ENCODE results near the gene SLC4A7.

The SLC4A7 gene

DNA sequence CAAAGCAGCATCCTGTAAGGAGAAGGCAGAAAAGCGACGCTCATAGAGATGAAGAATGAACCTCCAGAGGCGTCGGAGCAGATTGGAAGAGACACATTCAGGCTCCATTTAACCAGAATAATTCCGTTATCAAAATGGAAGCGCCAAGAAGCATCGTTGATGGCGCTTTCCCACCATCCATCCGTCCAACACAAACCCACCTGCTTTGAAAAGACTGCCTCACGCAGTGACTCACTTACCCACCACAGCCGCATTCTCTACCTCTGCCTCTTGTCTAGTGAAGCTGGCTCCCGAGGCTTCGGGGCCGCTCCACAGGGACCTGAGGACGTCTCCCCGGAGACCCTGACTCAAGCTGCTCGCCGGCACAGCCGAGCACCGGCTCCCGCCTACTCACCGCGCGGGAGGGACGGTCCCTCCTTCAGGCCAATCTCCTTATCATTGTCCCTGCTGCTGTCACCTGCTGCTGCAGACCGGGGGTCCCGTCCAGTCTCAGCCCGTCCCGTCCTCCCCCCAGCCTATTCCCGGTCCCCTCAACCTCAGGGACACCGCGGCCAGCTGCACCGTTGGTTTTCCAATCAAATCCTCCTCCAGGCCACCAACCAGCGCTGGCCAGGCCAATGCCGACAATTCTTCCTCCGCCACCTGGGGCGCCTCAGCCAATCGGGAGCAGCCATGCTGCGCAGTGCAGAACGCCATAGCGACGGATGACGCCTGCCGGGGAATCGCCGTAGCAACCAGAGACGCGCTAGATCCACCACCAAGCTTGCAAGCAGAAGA, 115.2 kb downstream of the SLC4A7 start, which contains the start of gene NEK10:
NEK10 (minus strand) TSS at position 553 of the 777 bp plus-strand sequence. CDS start 16,501 bp downstream, outside the sequence.
- peaks cover 12% of the 10 kb centered on the region for H3K4me1 Mint-ChIP-seq (ENCODE audit: low read depth)
- H3K27me3 Mint-ChIP-seq: no peaks in the 10 kb centered on the region
- H3K27ac Mint-ChIP-seq: peak within 1 kb of the TSS; percentile 84
- H3K36me3 Mint-ChIP-seq: no peaks in the 10 kb centered on the region
- peak within 1 kb of the TSS; percentile 94 for H3K4me3 Mint-ChIP-seq
- H3K9me3 Mint-ChIP-seq (ENCODE audit: low read depth): no peaks in the 10 kb centered on the region

DNA sequence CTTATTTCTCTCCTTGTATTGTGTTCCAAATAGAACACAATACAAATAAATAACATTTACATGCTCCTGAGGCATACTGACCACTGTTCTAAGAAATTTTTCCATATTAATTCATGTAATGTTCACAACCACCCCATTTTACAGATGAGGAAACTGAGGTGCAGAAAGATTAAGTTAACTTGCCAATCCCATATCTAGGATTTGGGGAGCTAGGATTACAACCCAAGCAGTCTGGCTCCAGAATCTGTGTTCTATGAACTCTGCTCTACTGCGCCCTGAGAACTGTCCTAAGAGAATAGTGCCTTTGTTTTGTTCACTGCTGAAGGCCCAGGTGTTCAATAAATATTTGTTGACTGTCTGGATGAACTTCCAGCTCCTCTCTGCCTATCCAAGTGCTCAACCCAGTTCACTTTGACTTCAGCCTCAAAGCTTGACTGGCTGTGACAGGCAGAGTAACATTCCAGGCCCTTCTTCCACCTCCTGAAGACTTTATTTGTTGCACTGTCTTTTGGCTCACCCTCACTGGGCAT, 118.1 kb downstream of the SLC4A7 start:
- Mint-ChIP-seq H3K4me1 (ENCODE audit: low read depth) (peaks cover 12% of the 10 kb centered on the region), H3K27me3 (no peaks in the 10 kb centered on the region), H3K4me3 (no peak overlapping the region), H3K36me3 (no peaks in the 10 kb centered on the region), H3K9me3 (ENCODE audit: low read depth) (no peaks in the 10 kb centered on the region), H3K27ac (no peak overlapping the region)

DNA sequence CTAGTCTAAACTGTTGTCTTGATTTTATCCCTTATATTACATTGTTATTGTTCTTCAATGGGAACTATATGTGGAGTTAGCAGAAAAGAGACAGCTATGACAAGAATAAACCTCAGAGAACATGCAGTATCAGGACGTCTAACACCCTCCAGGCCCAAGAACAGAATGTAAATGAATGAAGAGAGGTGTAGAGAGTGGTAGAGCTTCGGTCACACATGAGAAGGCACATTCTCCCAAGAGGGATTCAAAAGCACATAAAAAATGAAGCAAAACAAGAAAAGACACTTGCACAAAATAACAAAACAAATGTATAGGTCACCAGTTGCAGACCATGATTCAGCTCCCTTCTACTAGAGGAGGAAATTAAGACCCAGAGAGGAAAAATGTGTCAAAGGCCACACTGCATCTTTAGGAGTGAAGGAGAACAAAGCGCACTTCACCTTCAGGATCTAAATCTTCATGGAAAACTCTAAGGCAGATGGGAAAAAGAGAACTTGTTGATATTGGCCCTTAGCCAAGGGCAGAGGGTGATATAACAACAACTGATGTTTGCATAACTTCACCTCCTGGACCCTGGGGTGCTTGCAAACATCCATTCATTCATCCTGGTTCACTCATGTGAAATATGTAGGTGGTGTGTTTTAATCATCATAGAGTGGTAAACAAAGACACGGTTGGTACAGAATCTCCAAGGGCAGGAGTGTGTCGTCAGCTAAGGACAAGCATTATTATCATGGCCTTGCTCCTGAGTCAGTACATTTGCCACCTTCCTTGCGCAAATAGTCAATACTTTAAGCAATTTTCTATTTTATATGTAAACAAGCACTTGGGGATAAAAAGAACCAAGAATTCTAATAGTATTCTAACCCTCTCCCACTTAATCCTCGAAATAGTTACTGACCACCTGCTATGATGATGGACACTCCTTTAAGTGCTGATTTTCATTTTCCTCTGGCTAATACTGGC, 123.8 kb downstream of the SLC4A7 start:
- no peak overlapping the region for H3K27ac Mint-ChIP-seq
- H3K36me3 Mint-ChIP-seq: no peaks in the 10 kb centered on the region
- H3K27me3 Mint-ChIP-seq: no peaks in the 10 kb centered on the region
- H3K4me3 Mint-ChIP-seq: no peak overlapping the region
- peaks cover 21% of the 10 kb centered on the region for H3K4me1 Mint-ChIP-seq (ENCODE audit: low read depth)
- no peaks in the 10 kb centered on the region for H3K9me3 Mint-ChIP-seq (ENCODE audit: low read depth)

DNA sequence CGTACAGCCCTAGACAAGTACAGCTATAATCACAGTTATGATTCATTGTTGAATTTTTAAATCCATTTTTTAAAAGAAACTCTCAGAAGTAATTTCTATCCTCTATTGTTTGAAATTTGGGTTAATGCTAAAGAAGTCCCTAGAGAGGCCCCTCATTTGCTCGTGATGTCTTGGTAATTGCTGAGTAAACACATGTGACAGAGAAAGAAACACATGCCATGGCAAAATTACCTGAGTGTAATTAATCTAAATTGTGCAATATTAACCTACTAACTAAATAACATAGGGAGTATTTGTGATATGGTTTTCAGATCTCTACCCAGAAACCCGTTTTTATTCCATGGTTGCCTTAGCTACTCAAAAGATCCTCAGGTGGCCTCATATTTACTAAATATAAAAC, 125.8 kb downstream of the SLC4A7 start:
- Mint-ChIP-seq H3K9me3 (ENCODE audit: low read depth) (no peaks in the 10 kb centered on the region), H3K4me1 (ENCODE audit: low read depth) (peaks cover 21% of the 10 kb centered on the region), H3K4me3 (no peak overlapping the region), H3K27me3 (no peaks in the 10 kb centered on the region), H3K36me3 (no peaks in the 10 kb centered on the region), H3K27ac (no peak overlapping the region)

DNA sequence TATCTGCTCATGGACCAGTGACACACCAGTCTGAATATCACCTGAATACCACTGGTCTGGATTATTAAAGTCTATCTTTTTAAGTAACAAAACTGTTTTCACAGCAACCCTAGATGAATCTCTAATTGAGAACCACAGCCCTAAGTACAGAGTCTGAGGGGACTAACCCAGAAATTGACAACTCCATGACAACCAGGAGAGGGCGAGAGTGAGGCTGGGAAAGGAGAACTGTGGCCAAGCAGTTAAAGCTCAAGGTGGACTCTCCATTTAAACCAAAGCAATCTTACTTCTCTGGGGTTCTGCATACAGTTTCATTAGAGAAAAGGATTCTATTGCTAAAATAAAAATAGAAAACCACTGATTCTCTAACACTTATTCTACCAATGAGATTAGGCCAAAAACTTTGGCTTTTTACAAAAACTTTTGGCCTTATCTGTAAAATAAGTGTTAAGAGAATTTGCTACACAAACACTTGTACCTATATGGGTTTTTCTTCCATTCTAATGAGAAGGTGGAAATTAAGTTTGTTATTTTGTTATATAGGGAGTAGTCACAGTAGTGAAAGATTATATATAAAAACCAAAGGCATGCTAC, 126.4 kb downstream of the SLC4A7 start:
- Mint-ChIP-seq H3K9me3 (ENCODE audit: low read depth) (no peaks in the 10 kb centered on the region), H3K4me3 (no peak overlapping the region), H3K27me3 (no peaks in the 10 kb centered on the region), H3K36me3 (no peaks in the 10 kb centered on the region), H3K4me1 (ENCODE audit: low read depth) (peaks cover 21% of the 10 kb centered on the region), H3K27ac (no peak overlapping the region)

DNA sequence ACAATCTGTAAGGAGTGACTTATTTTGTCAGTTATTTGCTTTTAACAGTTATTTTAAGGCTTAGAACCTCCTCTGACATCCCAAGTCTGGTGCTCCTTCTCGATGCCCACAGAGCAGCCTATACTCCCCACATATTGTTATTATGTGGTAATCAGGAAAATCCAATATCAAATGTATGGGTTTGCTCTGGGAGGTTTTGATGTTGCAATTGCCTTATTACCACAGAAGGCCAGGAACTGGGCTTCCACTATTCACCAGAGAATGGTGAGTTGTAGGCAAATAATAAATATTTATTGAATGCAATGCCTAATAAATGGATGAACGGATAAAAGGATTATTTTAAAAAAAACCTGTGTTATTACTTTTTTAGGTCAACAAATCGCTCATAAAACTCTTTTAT, 127.2 kb downstream of the SLC4A7 start:
- Mint-ChIP-seq H3K4me3 (no peak overlapping the region), H3K36me3 (no peaks in the 10 kb centered on the region), H3K27me3 (no peaks in the 10 kb centered on the region), H3K4me1 (ENCODE audit: low read depth) (peaks cover 21% of the 10 kb centered on the region), H3K27ac (no peak overlapping the region), H3K9me3 (ENCODE audit: low read depth) (no peaks in the 10 kb centered on the region)

DNA sequence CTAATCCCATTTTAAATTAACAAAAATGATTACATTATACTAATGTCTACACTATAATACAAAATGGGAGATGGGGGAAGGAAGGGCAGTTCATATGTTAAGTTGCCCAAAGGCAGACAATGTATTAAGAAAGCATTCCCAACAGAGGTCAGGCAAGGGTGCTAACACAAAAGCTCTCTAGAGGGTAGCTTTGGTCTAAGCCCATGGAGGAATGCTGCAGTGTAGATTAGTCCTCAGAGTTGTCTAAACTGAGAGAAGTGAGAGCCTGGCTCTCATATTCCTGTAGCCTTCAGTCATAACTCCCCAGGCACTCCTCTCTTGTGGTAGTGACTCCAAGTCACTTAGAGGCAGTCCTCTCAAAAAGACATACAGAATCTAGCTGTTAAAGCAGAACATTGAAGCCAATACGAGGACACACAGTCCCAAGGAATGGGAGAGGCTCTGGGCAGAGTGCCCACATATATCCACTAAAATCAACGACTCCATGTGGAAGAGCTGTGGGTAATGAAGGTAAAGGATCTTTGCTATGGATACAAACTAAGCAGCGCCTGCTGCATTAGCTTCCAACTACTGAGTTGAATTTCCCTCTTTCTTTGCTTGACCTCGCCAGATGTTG, 129.5 kb downstream of the SLC4A7 start:
- H3K9me3 Mint-ChIP-seq (ENCODE audit: low read depth): no peaks in the 10 kb centered on the region
- H3K36me3 Mint-ChIP-seq: no peaks in the 10 kb centered on the region
- H3K27ac Mint-ChIP-seq: no peak overlapping the region
- H3K4me3 Mint-ChIP-seq: no peak overlapping the region
- H3K27me3 Mint-ChIP-seq: no peaks in the 10 kb centered on the region
- H3K4me1 Mint-ChIP-seq (ENCODE audit: low read depth): peaks cover 18% of the 10 kb centered on the region

DNA sequence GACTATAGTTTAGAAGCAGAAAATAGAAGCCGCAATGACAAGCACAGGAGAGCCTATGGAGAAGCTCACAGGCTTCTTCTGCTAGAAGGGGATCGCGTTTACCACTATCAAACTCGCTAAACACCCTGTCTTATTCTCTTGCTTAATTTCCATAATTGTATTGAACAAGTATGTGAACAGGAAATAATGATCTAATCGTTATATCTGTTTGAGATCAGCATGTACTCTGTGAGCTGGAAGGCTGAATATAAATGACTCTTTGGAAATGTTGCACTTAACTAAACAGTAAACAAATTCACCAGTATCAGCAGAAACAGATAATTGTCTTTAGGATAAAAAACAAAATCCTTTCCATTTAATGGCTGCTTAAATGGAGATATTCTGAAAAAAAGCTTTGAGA, 130.0 kb downstream of the SLC4A7 start:
- Mint-ChIP-seq H3K36me3 (no peaks in the 10 kb centered on the region), H3K4me3 (no peak overlapping the region), H3K4me1 (ENCODE audit: low read depth) (peaks cover 12% of the 10 kb centered on the region), H3K27ac (no peak overlapping the region), H3K9me3 (ENCODE audit: low read depth) (no peaks in the 10 kb centered on the region), H3K27me3 (no peaks in the 10 kb centered on the region)

DNA sequence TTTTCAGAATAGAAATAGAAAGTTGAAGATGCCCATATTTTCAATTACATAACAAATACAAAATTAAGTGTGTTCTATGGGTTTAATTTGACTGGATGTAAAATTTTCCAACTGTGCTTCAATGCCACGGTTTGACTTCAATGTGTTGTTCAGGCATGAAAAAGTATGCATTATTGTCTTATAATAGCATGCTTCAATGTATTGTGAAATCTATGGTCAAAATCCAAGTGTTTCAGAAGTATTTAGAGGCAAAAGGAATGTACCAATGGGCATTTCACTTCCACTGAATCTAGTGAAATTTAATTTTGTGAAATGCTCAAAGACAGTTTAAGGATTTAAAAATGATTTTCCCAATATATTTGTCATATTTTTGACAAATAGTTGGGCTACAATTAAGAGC, 131.0 kb downstream of the SLC4A7 start:
- Mint-ChIP-seq H3K9me3 (ENCODE audit: low read depth) (no peaks in the 10 kb centered on the region), H3K36me3 (no peaks in the 10 kb centered on the region), H3K4me1 (ENCODE audit: low read depth) (peaks cover 4% of the 10 kb centered on the region), H3K27me3 (no peaks in the 10 kb centered on the region), H3K27ac (no peak overlapping the region), H3K4me3 (no peak overlapping the region)

DNA sequence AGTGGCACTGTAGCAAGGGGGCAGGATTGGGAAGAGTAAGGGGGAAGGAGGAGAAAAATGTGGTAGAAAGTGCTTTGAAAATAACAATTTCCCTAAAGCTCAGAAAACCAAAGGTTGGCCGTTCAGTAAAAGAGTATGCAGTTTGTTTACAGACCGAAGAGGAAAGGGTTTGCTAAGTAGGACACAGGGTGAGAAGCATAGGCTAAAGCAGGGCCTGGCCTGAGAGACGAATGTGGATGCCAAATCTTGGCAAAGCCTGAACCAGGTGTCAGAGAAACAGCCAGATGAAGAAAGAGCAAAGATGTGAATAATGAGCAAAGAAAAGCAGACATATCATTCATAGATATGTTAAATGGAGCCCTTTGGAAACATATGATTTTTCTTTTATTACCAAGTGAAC, 132.1 kb downstream of the SLC4A7 start:
- Mint-ChIP-seq H3K9me3 (ENCODE audit: low read depth) (no peaks in the 10 kb centered on the region), H3K27ac (no peak overlapping the region), H3K4me1 (ENCODE audit: low read depth) (no peaks in the 10 kb centered on the region), H3K27me3 (no peaks in the 10 kb centered on the region), H3K4me3 (no peak overlapping the region), H3K36me3 (no peaks in the 10 kb centered on the region)

DNA sequence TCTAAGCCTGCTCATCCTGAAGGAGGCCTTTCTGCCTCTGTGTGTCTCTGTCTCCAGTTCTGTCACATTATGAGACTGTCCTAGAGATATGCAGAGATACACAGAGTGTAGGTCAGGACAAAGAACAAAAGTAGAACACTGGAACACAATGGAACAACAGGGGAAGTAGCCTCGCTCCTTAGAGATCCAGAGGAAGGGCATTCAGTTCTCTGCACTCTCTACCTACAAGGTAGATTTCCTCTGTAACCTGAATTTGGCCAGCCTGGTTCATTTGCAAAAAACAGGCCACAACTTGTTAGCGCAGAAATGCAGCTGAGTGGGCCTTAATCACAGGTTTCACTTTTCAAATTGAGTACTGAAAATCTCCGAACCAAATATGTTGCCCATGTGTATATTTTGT, 134.4 kb downstream of the SLC4A7 start:
- Mint-ChIP-seq H3K4me3 (no peak overlapping the region), H3K27me3 (no peaks in the 10 kb centered on the region), H3K9me3 (ENCODE audit: low read depth) (no peaks in the 10 kb centered on the region), H3K4me1 (ENCODE audit: low read depth) (peaks cover 3% of the 10 kb centered on the region), H3K36me3 (no peaks in the 10 kb centered on the region), H3K27ac (no peak overlapping the region)

DNA sequence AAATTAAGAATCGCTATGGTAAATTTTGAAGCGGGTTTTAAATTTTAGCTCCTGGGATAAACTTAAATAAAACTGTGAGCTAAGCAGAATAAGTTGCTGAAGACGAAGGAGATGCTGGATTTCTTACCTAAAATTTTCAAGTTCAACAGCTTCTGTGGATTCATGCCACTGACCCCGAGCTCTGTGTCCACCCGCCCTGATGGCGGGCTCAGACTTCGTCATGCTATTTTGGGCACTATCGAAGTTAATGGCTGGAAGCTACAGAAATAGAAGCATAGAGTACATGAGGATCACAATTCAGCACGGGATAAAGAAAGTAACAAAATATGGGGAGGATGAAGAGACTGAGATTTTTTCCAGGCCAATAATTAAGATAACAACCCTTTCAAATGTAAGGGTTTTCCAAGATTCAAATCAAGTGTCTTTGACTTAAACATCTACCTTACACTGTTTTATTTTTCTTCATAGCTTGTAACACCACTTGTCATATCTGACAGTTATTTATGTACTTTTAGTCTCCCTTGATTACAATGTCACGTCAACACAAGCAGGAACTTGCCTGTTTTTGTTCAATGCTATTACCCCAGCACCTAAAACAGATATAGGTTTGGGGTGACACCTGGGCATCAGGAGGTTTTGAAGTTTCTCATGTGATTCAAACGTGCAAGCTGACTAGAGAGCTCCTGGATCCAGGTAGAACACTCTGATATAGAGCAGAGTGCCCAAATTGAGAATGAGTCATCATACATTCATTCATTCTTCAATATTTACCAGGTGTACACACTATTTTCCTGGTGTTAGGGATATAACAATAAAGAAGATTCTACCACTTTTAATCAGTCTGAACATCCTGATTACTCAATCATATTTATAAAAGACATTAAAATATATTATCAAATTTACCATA, 138.0 kb downstream of the SLC4A7 start:
- Mint-ChIP-seq H3K36me3 (no peaks in the 10 kb centered on the region), H3K27me3 (no peaks in the 10 kb centered on the region), H3K9me3 (ENCODE audit: low read depth) (no peaks in the 10 kb centered on the region), H3K27ac (no peak overlapping the region), H3K4me1 (ENCODE audit: low read depth) (peaks cover 3% of the 10 kb centered on the region), H3K4me3 (no peak overlapping the region)

DNA sequence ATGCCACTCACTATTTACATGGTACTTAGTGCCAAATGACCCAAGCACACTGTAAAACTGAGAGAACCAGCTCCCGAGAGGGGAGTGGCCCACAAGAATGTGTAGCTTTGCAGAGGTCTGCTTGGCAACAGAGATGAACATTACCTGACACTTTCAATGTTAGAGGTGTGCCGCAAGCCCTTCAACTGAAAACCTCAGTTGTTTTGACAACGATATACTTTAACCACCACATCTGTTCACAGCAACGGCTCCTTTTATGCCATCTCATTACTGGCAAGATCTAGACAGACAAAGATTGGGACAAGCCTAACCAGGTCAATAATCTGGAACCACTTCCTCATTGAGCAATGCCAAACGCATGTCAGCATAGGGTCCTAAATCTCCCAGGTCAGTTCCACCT, 138.7 kb downstream of the SLC4A7 start:
- Mint-ChIP-seq H3K4me3 (no peak overlapping the region), H3K36me3 (no peaks in the 10 kb centered on the region), H3K27me3 (no peaks in the 10 kb centered on the region), H3K27ac (no peak overlapping the region), H3K4me1 (ENCODE audit: low read depth) (peaks cover 3% of the 10 kb centered on the region), H3K9me3 (ENCODE audit: low read depth) (no peaks in the 10 kb centered on the region)

DNA sequence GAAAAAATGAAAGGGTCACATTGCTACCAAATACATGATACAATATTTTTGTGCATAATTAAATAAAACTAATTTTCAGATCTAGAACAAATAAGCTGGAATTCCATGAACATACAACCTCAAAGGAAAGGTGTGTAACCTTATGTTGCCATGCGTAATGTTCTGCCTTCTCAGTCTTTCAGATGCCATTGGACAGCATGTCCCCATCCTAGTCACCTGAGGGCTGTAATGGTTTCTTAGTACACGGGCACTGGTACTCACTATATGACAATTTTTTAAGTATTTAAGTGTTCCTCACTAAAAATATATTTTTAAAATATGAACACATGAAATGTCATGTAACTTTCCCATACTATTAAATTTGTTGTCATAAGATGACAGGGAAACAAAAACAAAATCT, 139.1 kb downstream of the SLC4A7 start:
- H3K27me3 Mint-ChIP-seq: no peaks in the 10 kb centered on the region
- H3K27ac Mint-ChIP-seq: no peak overlapping the region
- no peaks in the 10 kb centered on the region for H3K9me3 Mint-ChIP-seq (ENCODE audit: low read depth)
- H3K4me3 Mint-ChIP-seq: no peak overlapping the region
- no peaks in the 10 kb centered on the region for H3K36me3 Mint-ChIP-seq
- peaks cover 3% of the 10 kb centered on the region for H3K4me1 Mint-ChIP-seq (ENCODE audit: low read depth)

All from activated naive CD8-positive, alpha-beta T cell (primary cell).